HG03066 (cell line): ENCODE measurements around the gene CTCFL.
"Not testable (repeated sequence)": the region's sequence is repeated elsewhere in the genome, so short reads cannot be mapped to it uniquely, and the experiment has no call there.

Experiments used
- ATAC-seq: cut with Tn5 transposase; IDR thresholded peaks from one replicate; pipeline ENCODE4 v1.9.1; 2021; ENCODE audit warnings: low read depth; ENCODE audit not compliant: unreplicated experiment

CTCFL gene

DNA sequence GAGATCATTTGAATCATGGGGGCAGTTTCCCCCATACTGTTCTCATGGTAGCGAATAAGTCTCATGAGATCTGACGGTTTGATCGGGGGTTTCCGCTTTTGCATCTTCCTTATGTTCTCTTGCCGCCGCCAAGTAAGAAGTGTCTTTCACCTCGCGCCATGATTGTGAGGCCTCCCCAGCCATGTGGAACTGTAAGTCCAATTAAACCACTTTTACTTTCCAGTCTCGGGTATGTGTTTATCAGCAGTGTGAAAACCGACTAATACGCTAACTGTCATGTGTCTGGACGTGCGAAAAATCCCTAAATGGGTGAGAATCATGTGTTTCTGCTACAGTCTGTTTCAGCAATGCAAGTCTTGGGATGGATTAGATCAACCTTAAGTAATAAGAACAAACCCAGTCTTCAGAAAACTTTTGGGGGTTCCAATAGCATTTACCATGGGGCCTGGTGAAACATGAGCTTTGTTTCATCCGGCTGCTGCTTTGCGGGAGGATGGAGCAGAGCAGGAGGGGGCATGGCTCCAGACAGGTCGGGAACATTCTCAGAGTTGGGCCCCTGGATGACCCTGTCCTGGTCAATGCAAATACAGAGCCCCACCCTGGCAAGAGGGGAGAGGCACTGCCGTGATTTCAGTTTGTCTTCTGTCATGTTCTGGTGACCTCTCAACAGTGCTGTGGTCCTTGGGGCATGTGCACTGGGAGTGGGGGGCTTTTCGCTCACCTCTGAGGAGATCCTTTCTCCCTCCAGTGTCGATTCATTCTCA lies 41.5 kb downstream of the CTCFL start:
- ATAC-seq: no peak

- ATAC-seq: no peak
These were observed 42.1 kb downstream of the CTCFL start for GRCh38 chr20:57482796-57483195.

GRCh38 chr20:57482148-57482547 lies 42.8 kb downstream of the CTCFL start:
- no peak for ATAC-seq

- ATAC-seq: peak; percentile 31
These were observed 43.6 kb downstream of the CTCFL start for GRCh38 chr20:57481281-57481711.

DNA sequence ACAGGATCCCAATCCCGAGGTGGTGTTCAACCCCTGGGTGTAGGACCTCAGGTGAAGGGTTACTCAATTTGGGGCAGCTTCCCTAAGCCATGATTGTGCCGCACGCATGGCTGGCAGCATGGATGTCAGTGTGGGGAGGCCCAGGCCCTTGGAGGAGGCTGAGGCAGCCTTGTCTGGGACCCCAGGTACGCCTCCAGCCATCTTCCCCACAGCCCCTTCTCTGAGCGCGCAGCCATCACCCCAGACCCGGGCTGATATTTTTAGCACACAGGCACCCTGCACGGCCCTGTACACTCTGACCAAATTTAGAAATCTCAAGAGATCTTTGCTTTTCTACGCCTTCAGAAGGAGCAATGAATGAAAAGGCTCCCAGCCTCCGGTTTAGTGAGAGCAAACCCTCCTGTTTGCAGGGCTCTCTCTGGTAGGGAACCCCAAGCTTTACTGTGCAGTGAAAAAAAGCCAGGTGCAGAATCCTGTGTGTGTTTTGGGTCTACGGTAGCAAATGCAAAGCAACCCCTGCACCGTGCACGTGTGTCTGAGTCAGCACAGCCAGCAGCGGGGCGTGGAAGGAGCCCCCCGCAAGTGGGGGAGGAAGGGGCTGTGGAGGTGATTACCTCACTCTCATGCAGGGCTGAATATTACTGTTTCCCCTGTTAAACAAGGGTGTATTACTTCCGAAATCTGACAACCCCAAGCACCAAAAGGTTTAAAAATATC lies 44.3 kb downstream of the CTCFL start:
- ATAC-seq: peak; percentile 51

DNA sequence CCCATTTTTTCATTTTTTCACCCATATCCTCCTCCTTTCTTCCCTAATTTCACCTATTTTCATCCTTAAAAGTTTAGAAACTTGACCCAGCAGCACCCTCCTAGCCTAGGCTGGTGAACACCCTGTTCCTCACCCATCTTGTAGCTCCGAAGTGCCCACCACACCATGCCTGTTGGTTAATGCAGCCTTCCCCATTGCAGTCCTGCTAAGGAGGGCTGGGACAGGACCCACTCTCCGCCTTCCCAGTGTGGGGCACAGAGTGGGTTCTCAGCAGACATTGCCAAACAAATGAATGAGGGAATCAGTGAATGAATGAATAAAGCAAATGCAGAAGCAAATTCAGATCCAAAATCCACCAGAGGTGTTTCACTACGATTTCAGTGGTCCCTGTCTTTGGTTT lies 45.7 kb downstream of the CTCFL start:
- ATAC-seq: no peak

DNA sequence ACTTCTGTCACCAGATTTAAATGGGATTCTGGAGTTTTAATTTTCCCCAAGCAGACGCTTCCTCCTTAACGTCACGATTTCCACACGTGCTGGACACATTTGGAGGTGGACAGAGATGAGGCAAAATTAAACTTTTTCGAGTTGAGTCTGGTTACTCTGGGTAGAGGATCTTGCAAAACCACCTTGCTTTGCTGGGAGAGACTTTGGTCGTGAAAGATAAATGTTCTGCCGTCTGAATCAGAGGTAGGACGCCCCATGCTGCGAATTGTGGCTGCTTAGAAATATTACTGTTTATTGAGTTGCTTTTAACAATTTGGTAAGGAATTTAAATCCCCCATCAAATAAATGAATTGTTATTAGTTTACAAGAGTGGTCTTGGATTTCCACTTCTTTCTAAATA lies 46.8 kb downstream of the CTCFL start:
- ATAC-seq: no peak

GRCh38 chr20:57476641-57477461 lies 48.1 kb downstream of the CTCFL start:
- no peak for ATAC-seq

DNA sequence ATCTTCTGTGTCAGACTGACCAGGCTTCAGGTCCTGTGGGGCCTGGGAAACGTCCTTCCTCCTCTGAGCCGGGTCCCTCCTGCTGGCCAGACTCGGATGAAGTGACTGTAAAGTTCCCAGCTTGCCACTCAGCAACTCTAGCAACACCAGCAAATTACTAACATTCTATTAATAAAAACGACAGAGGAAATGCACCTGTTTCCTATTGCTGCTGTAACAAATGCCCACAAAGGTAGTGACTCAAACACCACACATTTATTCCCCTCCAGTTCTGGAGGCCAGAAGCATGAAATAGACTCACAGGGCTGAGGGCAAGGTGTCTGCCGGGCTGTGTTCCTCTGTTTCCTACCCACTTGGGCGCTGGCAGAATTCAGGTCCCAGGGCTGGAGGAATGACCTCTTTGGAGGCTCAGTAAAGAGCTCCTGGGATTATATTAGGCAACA lies 48.8 kb downstream of the CTCFL start:
- ATAC-seq: no peak

GRCh38 chr20:57475388-57476083 lies 49.4 kb downstream of the CTCFL start:
- ATAC-seq: no peak

DNA sequence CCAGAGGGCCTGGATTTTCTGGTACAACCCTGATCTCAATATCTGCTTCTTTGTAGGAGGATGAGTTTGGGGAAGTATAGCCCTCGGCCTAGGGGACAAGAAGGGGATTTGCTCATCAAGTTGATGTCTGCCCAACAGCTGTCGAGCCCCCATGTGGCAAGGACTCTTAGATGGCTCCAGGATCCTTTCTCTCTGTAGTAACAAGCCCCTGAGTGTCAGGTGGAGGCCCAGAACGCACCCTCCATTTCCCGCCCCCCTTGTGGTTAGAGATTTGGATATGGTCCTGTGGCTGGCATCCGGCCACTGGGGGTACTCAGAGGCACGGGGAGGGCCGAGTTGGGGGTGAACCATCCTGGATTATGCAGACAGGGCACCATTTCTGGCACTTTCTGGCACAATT lies 50.1 kb downstream of the CTCFL start:
- no peak for ATAC-seq

DNA sequence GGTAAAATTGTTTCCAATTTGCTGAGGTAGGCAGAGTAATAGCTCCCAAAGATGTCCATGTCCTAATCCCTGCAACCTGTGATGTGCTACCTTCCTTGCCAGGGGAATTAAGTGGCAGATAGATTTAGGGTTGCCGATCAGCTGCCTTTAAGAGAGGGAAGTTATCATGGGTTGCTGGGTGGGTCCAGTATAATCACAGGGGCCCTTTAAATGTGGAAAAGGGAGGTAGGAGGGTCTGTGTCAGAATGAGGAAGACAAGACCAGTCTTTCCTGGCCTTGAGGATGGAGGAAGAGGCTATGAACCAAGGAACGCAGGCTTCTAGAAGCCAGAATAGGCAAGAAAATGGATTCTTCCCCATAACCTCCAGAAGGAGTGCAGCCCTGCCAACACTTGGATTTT lies 50.7 kb downstream of the CTCFL start:
- ATAC-seq: no peak

DNA sequence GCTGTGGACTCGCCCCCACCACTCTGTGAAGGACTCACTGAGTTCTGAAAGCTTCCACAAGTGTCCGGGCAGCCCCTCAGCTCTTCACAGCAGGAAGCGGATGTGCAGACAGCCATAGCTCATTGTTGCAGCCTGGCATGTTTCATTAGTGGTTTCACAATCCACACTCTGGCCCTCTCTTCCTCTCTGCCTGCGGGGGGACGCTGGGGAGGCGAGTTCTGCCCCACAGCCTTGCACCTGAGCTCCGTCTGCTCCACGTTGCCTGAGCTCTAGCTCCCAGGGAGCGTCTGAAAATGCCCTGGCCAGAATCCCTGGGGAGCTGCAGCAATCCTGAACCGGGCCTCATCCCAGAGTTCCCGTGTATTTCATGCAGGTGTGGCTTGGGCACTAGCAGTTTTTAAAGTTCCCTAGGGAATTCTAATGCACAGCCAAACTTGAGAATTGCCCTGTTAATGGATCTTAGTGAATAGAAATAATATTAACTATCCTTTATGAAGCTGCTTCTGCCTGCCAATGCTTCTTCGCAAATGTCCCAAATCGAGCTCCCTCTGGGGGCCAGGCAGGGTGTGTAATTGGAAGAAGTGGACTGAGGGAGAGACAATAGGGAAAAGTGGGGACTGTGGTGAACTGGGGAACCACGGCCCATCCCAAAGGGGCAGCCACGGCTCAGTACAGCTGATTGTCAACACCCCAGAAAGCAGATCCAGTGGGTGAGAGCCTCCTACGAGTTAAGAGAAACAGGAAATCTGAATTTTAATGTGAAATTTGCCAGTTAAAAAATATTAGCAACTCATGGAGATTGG lies 51.5 kb downstream of the CTCFL start:
- ATAC-seq: peak; percentile 49

- ATAC-seq: not testable (repeated sequence)
These were observed 52.5 kb downstream of the CTCFL start for GRCh38 chr20:57472474-57472873.

DNA sequence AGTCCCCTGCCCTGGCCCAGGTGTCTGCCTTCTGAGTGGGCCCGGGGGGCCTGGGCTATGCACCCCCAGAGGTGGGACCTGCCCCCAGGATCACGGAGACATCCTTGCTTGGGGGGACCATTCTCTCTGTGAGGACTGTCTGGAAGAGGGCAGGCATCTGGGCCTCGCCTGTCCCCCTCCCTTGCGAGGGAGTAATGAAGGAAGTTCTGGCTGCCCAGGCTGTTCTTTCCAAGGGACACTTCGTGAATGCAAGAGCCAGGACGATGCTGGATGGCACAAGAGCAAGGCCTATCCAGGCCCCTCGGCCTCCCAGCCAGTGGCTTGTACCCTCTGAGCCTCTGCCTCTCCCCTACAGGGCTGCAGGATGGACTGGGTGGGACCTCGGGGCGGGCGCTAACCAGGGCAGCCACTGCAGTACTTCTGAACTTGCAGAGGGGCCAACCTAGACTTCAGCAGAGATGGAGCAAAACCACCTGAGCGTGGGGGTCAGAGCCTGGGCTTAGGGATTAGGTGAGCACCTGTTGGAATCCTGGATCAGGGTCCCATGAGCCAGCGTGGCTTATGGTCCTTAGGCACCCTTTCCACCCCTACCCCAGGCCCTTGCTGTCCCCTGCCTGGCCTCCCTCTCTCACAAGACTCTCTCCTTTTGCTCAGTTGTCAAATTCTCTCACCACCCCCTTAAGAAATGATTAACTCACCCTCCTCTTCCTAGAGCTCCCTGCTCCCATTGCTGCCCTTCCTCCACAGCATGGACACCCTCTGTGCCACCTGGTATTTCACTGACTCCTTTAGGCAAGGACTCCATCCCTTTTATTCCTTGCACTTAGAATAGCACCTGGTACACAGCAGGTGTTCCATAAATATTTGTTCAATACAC lies 53.2 kb downstream of the CTCFL start:
- no peak for ATAC-seq

GRCh38 chr20:57470666-57471495 lies 54.1 kb downstream of the CTCFL start:
- ATAC-seq: no peak

DNA sequence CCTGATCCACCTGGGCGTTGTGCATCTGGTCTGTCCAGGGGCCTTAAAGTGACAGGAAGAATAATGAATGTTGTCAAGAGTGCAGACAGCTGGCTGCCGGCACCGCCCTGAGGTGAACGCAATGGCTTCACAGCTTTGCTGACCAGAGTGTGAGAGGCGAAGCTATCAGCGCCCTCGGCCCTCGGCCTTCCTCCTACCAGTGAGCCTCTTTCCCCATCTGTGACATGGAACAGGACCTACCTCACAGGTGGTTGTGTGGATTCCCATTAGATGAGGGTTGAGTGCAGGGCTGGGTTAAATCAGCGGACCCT lies 54.8 kb downstream of the CTCFL start:
- no peak for ATAC-seq
